Measurements from ENCODE around the gene RPRD1B. TPM values are rescaled to one million over a fixed set of nuclear protein-coding genes. Genes with fewer than 3 reads are reported as not detected.

The RPRD1B gene
- total and polyA plus RNA-seq, 2 of the 13 experiments (the other 11 are each of a cell fraction or from before 2014, with no cell fraction given) = 31.1 to 41.5 TPM

DNA sequence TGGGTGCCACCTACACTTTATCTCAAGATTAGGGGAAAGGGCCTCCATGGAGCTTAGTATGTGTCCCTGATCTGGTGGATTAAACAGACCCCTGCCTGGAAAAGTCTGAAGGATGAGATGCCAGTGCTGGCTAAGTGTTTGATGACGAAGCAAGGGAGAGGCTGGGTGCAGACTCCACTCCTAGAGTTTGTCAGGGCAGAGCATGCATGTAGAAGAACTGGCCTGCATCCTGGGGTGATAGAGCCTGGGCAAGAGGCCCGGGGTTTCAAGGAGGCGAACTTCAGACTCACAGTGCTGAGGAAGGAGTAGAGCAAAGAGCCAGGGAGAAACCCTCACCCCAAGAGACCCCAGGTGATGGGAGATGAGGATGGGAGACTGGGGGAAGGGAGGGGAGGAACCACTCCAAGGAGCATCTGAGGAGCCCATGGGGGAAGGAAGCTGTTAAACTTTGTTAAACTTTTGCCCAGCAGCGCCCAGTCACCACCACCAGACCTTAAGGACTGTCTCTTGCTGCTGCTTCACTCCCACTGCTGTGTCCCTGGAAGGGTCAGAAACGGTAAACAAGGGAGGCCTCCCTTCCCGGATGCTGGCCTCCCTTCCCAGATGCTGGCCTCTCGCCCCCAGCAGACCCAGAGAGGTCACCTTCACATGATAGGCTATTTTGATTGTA, 61.6 kb downstream of the RPRD1B start (continued):
- TF ChIP-seq, protein P1, sequence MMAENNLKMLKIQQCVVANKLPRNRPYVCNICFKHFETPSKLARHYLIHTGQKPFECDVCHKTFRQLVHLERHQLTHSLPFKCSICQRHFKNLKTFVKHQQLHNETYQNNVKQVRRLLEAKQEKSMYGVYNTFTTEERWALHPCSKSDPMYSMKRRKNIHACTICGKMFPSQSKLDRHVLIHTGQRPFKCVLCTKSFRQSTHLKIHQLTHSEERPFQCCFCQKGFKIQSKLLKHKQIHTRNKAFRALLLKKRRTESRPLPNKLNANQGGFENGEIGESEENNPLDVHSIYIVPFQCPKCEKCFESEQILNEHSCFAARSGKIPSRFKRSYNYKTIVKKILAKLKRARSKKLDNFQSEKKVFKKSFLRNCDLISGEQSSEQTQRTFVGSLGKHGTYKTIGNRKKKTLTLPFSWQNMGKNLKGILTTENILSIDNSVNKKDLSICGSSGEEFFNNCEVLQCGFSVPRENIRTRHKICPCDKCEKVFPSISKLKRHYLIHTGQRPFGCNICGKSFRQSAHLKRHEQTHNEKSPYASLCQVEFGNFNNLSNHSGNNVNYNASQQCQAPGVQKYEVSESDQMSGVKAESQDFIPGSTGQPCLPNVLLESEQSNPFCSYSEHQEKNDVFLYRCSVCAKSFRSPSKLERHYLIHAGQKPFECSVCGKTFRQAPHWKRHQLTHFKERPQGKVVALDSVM (CRISPR knock-in tag; IDR thresholded peaks at IDR 0.05) = peak; percentile 96
- 0 out of 2 replicates have a peak, but pooled peaks have one; percentile 14 for TF ChIP-seq YEATS2 (CRISPR knock-in tag; IDR thresholded peaks at IDR 0.05; ENCODE audit: borderline replicate concordance)
- TF ChIP-seq RARG (CRISPR knock-in tag; IDR thresholded peaks at IDR 0.05; ENCODE audit: low read depth) = no peak
- TF ChIP-seq ZNF788 (CRISPR knock-in tag; IDR thresholded peaks at IDR 0.05; ENCODE audit: borderline replicate concordance) = no peak
- TF ChIP-seq, protein P2, sequence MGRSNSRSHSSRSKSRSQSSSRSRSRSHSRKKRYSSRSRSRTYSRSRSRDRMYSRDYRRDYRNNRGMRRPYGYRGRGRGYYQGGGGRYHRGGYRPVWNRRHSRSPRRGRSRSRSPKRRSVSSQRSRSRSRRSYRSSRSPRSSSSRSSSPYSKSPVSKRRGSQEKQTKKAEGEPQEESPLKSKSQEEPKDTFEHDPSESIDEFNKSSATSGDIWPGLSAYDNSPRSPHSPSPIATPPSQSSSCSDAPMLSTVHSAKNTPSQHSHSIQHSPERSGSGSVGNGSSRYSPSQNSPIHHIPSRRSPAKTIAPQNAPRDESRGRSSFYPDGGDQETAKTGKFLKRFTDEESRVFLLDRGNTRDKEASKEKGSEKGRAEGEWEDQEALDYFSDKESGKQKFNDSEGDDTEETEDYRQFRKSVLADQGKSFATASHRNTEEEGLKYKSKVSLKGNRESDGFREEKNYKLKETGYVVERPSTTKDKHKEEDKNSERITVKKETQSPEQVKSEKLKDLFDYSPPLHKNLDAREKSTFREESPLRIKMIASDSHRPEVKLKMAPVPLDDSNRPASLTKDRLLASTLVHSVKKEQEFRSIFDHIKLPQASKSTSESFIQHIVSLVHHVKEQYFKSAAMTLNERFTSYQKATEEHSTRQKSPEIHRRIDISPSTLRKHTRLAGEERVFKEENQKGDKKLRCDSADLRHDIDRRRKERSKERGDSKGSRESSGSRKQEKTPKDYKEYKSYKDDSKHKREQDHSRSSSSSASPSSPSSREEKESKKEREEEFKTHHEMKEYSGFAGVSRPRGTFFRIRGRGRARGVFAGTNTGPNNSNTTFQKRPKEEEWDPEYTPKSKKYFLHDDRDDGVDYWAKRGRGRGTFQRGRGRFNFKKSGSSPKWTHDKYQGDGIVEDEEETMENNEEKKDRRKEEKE (IDR thresholded peaks at IDR 0.05) = no peak
- TF ChIP-seq TAF1 (CRISPR knock-in tag; IDR thresholded peaks at IDR 0.05) = no peak
- TF ChIP-seq, protein P3, sequence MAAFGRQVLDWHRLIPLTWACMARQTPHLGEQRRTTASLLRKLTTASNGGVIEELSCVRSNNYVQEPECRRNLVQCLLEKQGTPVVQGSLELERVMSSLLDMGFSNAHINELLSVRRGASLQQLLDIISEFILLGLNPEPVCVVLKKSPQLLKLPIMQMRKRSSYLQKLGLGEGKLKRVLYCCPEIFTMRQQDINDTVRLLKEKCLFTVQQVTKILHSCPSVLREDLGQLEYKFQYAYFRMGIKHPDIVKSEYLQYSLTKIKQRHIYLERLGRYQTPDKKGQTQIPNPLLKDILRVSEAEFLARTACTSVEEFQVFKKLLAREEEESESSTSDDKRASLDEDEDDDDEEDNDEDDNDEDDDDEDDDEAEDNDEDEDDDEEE (CRISPR knock-in tag; IDR thresholded peaks at IDR 0.05) = no peak
- TF ChIP-seq ZNF556 (CRISPR knock-in tag; IDR thresholded peaks at IDR 0.05; ENCODE audit: borderline replicate concordance) = no peak
- TF ChIP-seq, protein P4, sequence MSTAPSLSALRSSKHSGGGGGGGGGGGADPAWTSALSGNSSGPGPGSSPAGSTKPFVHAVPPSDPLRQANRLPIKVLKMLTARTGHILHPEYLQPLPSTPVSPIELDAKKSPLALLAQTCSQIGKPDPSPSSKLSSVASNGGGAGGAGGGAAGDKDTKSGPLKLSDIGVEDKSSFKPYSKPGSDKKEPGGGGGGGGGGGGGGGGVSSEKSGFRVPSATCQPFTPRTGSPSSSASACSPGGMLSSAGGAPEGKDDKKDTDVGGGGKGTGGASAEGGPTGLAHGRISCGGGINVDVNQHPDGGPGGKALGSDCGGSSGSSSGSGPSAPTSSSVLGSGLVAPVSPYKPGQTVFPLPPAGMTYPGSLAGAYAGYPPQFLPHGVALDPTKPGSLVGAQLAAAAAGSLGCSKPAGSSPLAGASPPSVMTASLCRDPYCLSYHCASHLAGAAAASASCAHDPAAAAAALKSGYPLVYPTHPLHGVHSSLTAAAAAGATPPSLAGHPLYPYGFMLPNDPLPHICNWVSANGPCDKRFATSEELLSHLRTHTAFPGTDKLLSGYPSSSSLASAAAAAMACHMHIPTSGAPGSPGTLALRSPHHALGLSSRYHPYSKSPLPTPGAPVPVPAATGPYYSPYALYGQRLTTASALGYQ (CRISPR knock-in tag; IDR thresholded peaks at IDR 0.05) = no peak
- TF ChIP-seq, protein P5, sequence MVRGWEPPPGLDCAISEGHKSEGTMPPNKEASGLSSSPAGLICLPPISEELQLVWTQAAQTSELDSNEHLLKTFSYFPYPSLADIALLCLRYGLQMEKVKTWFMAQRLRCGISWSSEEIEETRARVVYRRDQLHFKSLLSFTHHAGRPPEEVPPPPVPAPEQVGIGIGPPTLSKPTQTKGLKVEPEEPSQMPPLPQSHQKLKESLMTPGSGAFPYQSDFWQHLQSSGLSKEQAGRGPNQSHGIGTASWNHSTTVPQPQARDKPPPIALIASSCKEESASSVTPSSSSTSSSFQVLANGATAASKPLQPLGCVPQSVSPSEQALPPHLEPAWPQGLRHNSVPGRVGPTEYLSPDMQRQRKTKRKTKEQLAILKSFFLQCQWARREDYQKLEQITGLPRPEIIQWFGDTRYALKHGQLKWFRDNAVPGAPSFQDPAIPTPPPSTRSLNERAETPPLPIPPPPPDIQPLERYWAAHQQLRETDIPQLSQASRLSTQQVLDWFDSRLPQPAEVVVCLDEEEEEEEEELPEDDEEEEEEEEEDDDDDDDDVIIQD (CRISPR knock-in tag; IDR thresholded peaks at IDR 0.05; ENCODE audit: low read depth) = peak; percentile 97
- no peak for TF ChIP-seq TARDBP (CRISPR knock-in tag; IDR thresholded peaks at IDR 0.05)
- no peak for TF ChIP-seq POLR2AphosphoS2 (IDR thresholded peaks at IDR 0.05; ENCODE audit: low read depth, low read length)
- TF ChIP-seq, protein P6, sequence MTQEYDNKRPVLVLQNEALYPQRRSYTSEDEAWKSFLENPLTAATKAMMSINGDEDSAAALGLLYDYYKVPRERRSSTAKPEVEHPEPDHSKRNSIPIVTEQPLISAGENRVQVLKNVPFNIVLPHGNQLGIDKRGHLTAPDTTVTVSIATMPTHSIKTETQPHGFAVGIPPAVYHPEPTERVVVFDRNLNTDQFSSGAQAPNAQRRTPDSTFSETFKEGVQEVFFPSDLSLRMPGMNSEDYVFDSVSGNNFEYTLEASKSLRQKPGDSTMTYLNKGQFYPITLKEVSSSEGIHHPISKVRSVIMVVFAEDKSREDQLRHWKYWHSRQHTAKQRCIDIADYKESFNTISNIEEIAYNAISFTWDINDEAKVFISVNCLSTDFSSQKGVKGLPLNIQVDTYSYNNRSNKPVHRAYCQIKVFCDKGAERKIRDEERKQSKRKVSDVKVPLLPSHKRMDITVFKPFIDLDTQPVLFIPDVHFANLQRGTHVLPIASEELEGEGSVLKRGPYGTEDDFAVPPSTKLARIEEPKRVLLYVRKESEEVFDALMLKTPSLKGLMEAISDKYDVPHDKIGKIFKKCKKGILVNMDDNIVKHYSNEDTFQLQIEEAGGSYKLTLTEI (CRISPR knock-in tag; conservative IDR thresholded peaks at IDR 0.05) = no peak
- peak; percentile 39; the same call in 1 of the 2 replicates for TF ChIP-seq ZMYM3 (CRISPR knock-in tag; IDR thresholded peaks at IDR 0.05)
- TF ChIP-seq ZBTB20 (CRISPR knock-in tag; IDR thresholded peaks at IDR 0.05; ENCODE audit: borderline replicate concordance, low read depth) = no peak
- peak; percentile 87 for TF ChIP-seq FOXA3 (CRISPR knock-in tag; IDR thresholded peaks at IDR 0.05)
- no peak for TF ChIP-seq PAWR (CRISPR knock-in tag; IDR thresholded peaks at IDR 0.05; ENCODE audit: borderline replicate concordance)
- no peak for TF ChIP-seq EEA1 (CRISPR knock-in tag; IDR thresholded peaks at IDR 0.05; ENCODE audit: borderline replicate concordance)
